HepG2 (cell line): Measurements from ENCODE around the gene RABL2B. TPM values are rescaled to one million over a fixed set of nuclear protein-coding genes. Genes with fewer than 3 reads are reported as not detected.
A peak's percentile ranks its signal among the peaks of the same experiment; 100 is the strongest.

Experiments
- NFKB2 ChIP-seq: sonication (generic); formaldehyde crosslinking; IDR thresholded peaks from 2 replicates; pipeline ENCODE4 v1.4.0; 2020; ENCODE audit warnings: missing genetic modification reagents, borderline replicate concordance
- POLR2A ChIP-seq, 2 experiments: IDR thresholded peaks; 2 replicates each; pipeline ENCODE4 v1.6.1; 2011; ENCODE audit warnings: low read depth in 2 of 2, low read length in 2 of 2, mild to moderate bottlenecking in 1 of 2, moderate library complexity in 1 of 2; ENCODE audit not compliant: insufficient read depth in 1 of 2
- REPIN1 ChIP-seq: sonication (generic); formaldehyde crosslinking; IDR thresholded peaks from 2 replicates; pipeline ENCODE4 v1.8.0; 2022; ENCODE audit warnings: missing genetic modification reagents, low read depth, mild to moderate bottlenecking, borderline replicate concordance
- TAF1 ChIP-seq: sonication (generic); formaldehyde crosslinking; IDR thresholded peaks from 2 replicates; pipeline ENCODE4 v1.4.0; 2020; ENCODE audit warnings: missing genetic modification reagents
- ZNF292 ChIP-seq: sonication (generic); formaldehyde crosslinking; IDR thresholded peaks from 2 replicates; pipeline ENCODE4 v1.8.1; 2022; ENCODE audit warnings: mild to moderate bottlenecking, low read depth, missing genetic modification reagents, borderline replicate concordance
- ZNF605 ChIP-seq: sonication (generic); formaldehyde crosslinking; IDR thresholded peaks from 2 replicates; pipeline ENCODE4 v1.8.0; 2022; ENCODE audit warnings: mild to moderate bottlenecking, missing genetic modification reagents
- polyA plus RNA-seq, 8 experiments: library from polyadenylated mRNA; depleted of rRNA in 3 of 8; stranded (reverse) in 7 of 8; unstranded in 1 of 8; fragments of >200 nt; fragmentation: Illumina TruSeq in 4 of 8; extraction: Trizol in 4 of 8; gene quantifications; 2 replicates each; pipeline versions ENCODE4 v1.2.1 to v1.2.3, GENCODE V29; 2011 to 2016; ENCODE audit warnings: low read depth in 4 of 8, missing spikeins in 1 of 8, mixed read lengths in 1 of 8; ENCODE audit not compliant: insufficient read depth in 1 of 8
- total RNA-seq, 5 experiments: library from RNA; depleted of rRNA; stranded (reverse); fragments of >200 nt; fragmentation: Illumina TruSeq; extraction: Trizol; gene quantifications; 2 replicates each; pipeline ENCODE4 v1.2.3, GENCODE V29; 2016; ENCODE audit warnings: low read depth in 1 of 5
- TF ChIP-seq, protein P1 (sequence below): sonication (generic); formaldehyde crosslinking; IDR thresholded peaks from 2 replicates; pipeline ENCODE4 v1.5.1; 2020; ENCODE audit warnings: mild to moderate bottlenecking, missing genetic modification reagents, moderate library complexity
- TF ChIP-seq, protein P2 (sequence below): sonication (generic); formaldehyde crosslinking; IDR thresholded peaks from 2 replicates; pipeline ENCODE4 v1.4.0; 2020; ENCODE audit warnings: mild to moderate bottlenecking, missing genetic modification reagents
- TF ChIP-seq, protein P3 (sequence below): sonication (generic); formaldehyde crosslinking; IDR thresholded peaks from 2 replicates; pipeline ENCODE4 v1.4.0; 2020; ENCODE audit warnings: missing genetic modification reagents

The RABL2B gene
- total and polyA plus RNA-seq, 2 of the 13 experiments (the other 11 are each of a cell fraction or from before 2014, with no cell fraction given): 8.0 to 27.9 TPM

DNA sequence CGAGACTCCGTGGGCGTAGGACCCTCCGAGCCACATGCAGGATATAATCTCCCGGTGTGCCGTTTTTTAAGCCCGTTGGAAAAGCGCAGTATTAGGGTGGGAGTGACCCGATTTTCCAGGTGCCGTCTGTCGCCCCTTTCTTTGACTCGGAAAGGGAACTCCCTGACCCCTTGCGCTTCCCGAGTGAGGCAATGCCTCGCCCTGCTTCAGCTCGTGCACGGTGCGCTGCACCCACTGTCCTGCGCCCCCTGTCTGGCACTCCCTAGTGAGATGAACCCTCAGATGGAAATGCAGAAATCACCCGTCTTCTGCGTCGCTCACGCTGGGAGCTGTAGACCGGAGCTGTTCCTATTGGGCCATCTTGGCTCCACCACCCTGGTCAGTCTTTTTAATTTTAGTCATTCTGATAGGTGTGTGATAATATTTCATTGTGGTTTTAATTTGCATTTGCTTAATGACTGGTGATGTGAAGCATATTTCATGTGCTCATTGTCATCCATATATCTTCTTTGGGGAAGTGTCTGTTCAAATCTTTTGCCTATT lies 26.4 kb downstream of the RABL2B start (continued):
- TF ChIP-seq REPIN1 (peak; percentile 30; the same call in 1 of the 2 replicates), ZNF605 (CRISPR knock-in tag) (0 out of 2 replicates have a peak, but pooled peaks have one; percentile 33), NFKB2 (CRISPR knock-in tag) (0 out of 2 replicates have a peak, but pooled peaks have one; percentile 57), TAF1 (CRISPR knock-in tag) (peak; percentile 29; the same call in 1 of the 2 replicates), ZNF292 (CRISPR knock-in tag) (peak; percentile 78; the same call in 1 of the 2 replicates), POLR2A (IDR thresholded peaks at IDR 0.05; ENCODE audit: insufficient read depth in 1 of 2, low read depth in 2 of 2, low read length in 2 of 2) (peak in 1 of 2 experiments; percentile 38; a peak in 1 of 4 replicates)
- TF ChIP-seq, protein P1, sequence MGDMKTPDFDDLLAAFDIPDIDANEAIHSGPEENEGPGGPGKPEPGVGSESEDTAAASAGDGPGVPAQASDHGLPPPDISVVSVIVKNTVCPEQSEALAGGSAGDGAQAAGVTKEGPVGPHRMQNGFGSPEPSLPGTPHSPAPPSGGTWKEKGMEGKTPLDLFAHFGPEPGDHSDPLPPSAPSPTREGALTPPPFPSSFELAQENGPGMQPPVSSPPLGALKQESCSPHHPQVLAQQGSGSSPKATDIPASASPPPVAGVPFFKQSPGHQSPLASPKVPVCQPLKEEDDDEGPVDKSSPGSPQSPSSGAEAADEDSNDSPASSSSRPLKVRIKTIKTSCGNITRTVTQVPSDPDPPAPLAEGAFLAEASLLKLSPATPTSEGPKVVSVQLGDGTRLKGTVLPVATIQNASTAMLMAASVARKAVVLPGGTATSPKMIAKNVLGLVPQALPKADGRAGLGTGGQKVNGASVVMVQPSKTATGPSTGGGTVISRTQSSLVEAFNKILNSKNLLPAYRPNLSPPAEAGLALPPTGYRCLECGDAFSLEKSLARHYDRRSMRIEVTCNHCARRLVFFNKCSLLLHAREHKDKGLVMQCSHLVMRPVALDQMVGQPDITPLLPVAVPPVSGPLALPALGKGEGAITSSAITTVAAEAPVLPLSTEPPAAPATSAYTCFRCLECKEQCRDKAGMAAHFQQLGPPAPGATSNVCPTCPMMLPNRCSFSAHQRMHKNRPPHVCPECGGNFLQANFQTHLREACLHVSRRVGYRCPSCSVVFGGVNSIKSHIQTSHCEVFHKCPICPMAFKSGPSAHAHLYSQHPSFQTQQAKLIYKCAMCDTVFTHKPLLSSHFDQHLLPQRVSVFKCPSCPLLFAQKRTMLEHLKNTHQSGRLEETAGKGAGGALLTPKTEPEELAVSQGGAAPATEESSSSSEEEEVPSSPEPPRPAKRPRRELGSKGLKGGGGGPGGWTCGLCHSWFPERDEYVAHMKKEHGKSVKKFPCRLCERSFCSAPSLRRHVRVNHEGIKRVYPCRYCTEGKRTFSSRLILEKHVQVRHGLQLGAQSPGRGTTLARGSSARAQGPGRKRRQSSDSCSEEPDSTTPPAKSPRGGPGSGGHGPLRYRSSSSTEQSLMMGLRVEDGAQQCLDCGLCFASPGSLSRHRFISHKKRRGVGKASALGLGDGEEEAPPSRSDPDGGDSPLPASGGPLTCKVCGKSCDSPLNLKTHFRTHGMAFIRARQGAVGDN (CRISPR knock-in tag): peak; percentile 72
- TF ChIP-seq, protein P2, sequence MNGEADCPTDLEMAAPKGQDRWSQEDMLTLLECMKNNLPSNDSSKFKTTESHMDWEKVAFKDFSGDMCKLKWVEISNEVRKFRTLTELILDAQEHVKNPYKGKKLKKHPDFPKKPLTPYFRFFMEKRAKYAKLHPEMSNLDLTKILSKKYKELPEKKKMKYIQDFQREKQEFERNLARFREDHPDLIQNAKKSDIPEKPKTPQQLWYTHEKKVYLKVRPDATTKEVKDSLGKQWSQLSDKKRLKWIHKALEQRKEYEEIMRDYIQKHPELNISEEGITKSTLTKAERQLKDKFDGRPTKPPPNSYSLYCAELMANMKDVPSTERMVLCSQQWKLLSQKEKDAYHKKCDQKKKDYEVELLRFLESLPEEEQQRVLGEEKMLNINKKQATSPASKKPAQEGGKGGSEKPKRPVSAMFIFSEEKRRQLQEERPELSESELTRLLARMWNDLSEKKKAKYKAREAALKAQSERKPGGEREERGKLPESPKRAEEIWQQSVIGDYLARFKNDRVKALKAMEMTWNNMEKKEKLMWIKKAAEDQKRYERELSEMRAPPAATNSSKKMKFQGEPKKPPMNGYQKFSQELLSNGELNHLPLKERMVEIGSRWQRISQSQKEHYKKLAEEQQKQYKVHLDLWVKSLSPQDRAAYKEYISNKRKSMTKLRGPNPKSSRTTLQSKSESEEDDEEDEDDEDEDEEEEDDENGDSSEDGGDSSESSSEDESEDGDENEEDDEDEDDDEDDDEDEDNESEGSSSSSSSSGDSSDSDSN (CRISPR knock-in tag): peak; percentile 42; the same call in 1 of the 2 replicates
- TF ChIP-seq, protein P3, sequence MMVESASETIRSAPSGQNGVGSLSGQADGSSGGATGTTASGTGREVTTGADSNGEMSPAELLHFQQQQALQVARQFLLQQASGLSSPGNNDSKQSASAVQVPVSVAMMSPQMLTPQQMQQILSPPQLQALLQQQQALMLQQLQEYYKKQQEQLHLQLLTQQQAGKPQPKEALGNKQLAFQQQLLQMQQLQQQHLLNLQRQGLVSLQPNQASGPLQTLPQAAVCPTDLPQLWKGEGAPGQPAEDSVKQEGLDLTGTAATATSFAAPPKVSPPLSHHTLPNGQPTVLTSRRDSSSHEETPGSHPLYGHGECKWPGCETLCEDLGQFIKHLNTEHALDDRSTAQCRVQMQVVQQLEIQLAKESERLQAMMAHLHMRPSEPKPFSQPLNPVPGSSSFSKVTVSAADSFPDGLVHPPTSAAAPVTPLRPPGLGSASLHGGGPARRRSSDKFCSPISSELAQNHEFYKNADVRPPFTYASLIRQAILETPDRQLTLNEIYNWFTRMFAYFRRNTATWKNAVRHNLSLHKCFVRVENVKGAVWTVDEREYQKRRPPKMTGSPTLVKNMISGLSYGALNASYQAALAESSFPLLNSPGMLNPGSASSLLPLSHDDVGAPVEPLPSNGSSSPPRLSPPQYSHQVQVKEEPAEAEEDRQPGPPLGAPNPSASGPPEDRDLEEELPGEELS: peak; percentile 19; the same call in 1 of the 2 replicates
- TF ChIP-seq, all 625 proteins: peak for 55; not testable (repeated sequence) for 570
